ENCODE results near the gene NEIL3.

Gene NEIL3

GRCh38 chr4:177309522-177310371 is at the start of gene NEIL3:
Gene NEIL3, plus strand, starts transcription at chr4:177309874. Its CDS starts 80 bp downstream, at chr4:177309954.
- FAIRE-seq (no peak), DNase-seq (ENCODE audit: low spot score) (peak; percentile 62)

- FAIRE-seq (no peak), DNase-seq (ENCODE audit: low spot score) (no peak)
These were observed 45.9 kb upstream of the NEIL3 start for GRCh38 chr4:177263818-177264217.

DNA sequence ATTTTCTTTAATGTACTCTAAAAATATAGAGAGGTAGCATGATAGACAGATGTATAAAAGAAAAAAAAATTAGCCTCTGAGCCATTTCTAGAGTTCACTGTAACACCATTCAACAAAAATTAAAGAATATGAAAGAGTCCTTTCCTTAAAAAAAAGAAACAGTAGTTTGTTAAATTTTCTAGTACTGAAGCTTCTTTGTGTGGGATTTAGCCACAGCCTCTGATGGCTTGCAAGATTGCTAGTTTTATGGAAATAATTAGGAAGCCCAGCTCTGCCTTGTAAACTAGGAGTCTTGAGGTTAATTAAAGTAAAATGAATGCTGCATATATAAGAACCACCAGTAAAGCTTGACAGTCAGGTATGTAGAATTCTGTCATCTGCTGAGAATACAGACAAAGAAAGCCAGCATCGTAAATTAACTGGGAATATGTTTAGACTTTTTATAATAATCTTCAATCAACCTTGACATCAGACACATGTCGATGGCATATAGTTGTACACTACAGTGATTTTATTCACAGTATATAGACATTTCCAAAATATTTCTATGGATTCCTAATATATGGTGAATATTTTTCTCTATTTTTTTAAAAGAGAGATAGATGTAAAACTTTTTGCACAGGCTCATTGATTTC is 44.8 kb upstream of the NEIL3 start:
- no peak for FAIRE-seq
- no peak for DNase-seq (ENCODE audit: low spot score)

DNA sequence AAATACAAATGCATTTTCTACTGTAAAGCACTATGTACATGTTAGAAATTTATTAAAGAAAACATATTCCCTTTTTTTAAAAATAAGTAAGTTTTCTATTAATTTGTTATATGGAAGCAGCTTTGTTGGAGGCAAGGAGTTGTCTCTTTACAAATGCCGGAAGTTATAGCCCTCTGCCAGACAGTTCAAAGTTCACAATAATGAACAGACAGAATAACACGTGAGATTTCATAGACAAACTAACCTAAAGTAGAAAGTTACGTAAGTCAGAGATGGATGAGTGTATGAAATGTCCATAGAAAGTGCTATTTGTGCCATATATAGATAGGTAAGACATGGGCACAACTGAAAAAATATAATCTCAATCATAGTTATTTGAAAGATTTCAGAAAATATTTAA is 43.9 kb upstream of the NEIL3 start:
- DNase-seq (ENCODE audit: low spot score) = no peak
- FAIRE-seq = no peak

GRCh38 chr4:177266506-177266905 is 43.2 kb upstream of the NEIL3 start:
- no peak for FAIRE-seq
- DNase-seq (ENCODE audit: low spot score) = no peak

- FAIRE-seq (no peak), DNase-seq (ENCODE audit: low spot score) (no peak)
These were observed 41.8 kb upstream of the NEIL3 start for GRCh38 chr4:177267911-177268310.

DNA sequence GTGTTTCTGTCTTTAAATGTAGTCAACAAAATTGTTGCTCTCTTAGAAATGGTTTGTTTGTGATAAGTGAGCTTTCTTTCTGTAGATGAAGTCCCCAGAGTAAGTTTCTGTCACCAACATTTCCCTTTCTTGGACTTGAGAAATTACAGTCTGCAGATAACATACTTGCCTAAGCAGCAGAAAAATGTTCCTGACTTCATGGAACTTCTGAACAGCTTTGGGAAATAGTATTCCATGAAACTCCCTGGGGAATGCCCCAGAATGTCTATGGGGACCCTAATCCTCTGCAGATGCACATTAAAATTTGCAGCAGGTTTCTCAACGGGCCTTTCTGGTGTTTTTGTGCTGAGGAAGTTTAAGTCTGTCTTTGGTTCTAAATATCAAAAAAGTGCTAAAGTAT is 38.6 kb upstream of the NEIL3 start:
- FAIRE-seq = no peak
- no peak for DNase-seq (ENCODE audit: low spot score)

DNA sequence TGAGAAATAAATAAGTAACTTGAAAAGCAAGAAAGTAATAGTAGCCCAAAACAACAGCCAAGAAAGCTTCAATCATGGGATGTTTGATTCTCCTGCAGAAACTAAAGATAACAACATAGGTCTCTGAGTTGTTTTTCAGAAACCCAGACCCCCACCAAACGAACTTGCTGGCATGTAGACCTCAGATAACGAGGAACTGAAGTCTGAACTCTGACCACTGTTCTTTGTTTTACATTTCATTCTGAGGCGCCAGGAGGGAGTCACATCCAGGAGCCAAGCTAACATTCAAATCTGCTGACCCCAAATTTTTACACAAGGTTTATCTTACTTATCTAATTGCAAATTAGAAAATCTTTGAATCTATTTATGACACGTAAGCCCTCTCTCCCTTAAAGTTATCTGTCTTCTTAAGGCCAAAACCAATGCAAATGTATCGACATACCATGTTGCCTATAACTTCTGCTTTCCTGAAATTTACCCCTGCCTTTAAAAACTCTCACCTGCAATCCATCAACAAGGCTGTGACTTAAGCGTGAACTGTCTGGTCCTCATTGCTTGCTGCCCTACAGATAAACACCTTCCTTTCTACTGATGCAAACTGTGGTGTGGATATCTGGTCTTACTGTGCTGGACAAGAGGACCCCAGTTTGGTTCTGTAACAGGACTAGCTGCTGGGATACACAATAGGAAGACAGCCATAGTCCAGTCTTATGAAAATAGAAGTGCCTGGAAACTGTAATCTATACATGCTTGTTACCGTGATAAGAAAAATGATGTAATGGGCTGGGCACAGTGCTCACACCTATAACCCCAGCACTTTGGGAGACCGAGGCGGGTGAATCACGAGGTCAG is 37.5 kb upstream of the NEIL3 start:
- FAIRE-seq = no peak
- DNase-seq (ENCODE audit: low spot score) = no peak

DNA sequence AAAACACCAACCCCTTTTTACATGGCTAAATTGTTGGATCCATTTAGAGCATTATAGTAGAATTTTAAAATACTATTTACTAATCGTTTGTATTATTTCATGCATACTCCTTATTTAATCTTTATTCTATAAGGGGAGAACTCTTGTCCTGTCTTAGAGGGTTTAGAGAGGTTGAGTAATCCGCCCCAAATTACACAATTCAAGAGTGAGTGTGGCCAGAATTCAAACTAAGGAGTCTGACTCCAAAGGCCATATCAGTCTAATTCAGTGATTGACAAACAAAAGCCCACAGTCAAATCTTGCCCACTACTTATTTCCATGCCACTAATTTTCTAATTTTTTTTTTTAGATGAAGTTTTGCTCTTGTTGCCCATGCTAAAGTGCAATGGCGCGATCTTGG is 33.7 kb upstream of the NEIL3 start:
- DNase-seq (ENCODE audit: low spot score) (no peak), FAIRE-seq (no peak)

- DNase-seq (ENCODE audit: low spot score) = no peak
- FAIRE-seq = no peak
These were observed 28.2 kb upstream of the NEIL3 start for GRCh38 chr4:177281351-177281909.

- no peak for DNase-seq (ENCODE audit: low spot score)
- no peak for FAIRE-seq
These were observed 27.3 kb upstream of the NEIL3 start for GRCh38 chr4:177282284-177282835.

DNA sequence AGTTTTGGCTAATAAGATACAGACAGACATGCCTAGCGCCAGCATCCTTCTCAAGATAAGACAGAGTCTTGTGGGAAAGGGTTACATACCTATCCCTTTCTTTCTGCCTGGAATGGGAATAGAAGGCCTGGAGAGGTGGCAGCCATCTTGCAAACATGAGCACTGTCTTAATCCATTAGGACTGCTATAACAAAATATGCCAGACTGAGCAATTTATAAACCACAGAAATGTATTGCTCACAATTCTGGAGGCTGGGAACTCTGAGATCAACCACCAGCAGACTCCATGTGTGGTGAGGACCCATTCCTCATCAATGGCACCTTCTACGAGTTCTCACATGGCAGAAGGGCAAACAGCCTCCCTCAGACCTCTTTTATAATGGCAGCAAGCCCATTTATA is 26.5 kb upstream of the NEIL3 start:
- no peak for FAIRE-seq
- DNase-seq (ENCODE audit: low spot score) = no peak

- DNase-seq (ENCODE audit: low spot score) (no peak), FAIRE-seq (no peak)
These were observed 23.7 kb upstream of the NEIL3 start for GRCh38 chr4:177285953-177286352.

GRCh38 chr4:177287255-177287654 is 22.4 kb upstream of the NEIL3 start:
- FAIRE-seq (no peak), DNase-seq (ENCODE audit: low spot score) (no peak)

- DNase-seq (ENCODE audit: low spot score) (no peak), FAIRE-seq (no peak)
These were observed 21.3 kb upstream of the NEIL3 start for GRCh38 chr4:177288335-177288734.

GRCh38 chr4:177290780-177291179 is 18.9 kb upstream of the NEIL3 start:
- DNase-seq (ENCODE audit: low spot score) = no peak
- FAIRE-seq = no peak

- FAIRE-seq (no peak), DNase-seq (ENCODE audit: low spot score) (no peak)
These were observed 17.5 kb upstream of the NEIL3 start for GRCh38 chr4:177292171-177292570.

DNA sequence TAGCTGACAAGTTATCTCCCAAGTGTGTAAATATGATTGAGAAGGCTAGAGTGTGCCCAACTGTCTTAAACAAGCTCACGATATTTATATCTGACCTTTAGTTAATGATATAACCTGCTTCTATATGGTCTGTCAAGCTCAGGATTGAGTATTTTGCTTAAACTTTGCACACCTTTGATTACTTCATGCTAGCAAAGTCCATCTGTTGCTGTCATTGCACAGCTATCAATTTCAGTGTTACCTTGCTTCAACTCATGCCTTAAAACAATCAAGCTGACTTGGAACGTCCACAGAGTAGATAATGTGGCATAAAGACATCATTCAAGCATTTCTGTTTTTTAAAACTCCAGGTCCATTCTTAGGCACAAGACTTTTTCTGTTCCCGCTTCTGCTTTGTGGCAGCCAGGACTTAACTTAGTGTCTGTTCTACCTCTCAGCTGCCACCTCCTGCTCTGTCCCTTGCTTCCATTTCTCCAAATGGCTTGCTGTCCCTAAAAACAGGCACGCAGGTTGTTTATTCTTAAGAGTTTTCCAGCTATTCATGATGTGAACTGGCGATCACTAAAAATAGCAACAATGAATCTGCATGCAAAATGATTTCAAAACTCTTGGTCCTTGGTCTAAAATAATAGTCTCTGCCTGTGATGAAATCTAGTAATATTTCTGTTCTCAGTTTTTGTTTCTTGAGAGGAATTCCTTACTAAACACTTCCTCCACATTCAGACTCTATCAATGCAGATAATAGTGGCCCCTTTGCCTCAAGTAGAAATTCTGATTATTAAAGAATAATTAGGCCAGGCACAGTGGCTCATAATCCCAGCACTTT is 16.3 kb upstream of the NEIL3 start:
- FAIRE-seq = no peak
- no peak for DNase-seq (ENCODE audit: low spot score)

DNA sequence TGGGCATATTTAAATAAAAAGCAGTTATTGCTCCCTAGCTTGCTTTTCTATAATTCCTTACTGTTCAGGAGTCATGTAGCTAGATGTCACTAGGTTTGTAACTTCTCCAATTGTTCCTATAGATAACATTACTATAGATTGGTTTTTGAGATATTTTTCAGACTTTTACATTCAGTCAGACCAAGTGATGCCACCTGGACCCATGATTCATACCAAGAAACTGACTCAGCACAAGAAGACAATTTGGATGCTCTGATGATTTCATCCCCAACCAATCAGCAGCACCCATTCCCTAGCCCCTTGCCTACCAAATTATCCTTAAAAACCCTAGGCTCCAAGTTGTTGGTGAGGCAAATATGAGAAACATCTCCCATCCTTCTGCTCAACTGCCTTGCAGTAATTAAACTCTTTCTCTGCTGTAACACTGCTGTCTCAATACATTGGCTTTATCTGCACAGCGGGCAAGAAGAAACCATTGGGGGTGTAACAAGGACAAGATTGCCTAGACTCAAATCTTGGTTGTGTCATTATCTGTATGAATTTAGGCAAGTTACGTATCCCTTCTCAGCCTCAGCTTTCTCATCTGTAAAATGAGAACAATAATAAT is 11.8 kb upstream of the NEIL3 start:
- DNase-seq (ENCODE audit: low spot score) = no peak
- FAIRE-seq = no peak

GRCh38 chr4:177301126-177301639 is 8.5 kb upstream of the NEIL3 start:
- DNase-seq (ENCODE audit: low spot score) = no peak

More at GRCh38 chr4:177301126-177301639, 8.5 kb upstream of the NEIL3 start:
- no peak for FAIRE-seq

Data from RCC 7860 (cell line).